Testis (tissue), 2 donors: ENCODE measurements around the gene ZNF845.
"Not testable (repeated sequence)": the region's sequence is repeated elsewhere in the genome, so short reads cannot be mapped to it uniquely, and the experiment has no call there.

Source experiments
- CTCF ChIP-seq, 3 experiments: fragments of 450-650 bp in 2 of 3; fragments of 200-600 bp in 1 of 3; sonication (generic) in 1 of 3; IDR thresholded peaks; one replicate each; pipeline ENCODE4 v1.5.1; 2016 to 2019; ENCODE audit warnings: antibody characterized with exemption in 3 of 3, mild to moderate bottlenecking in 2 of 3, moderate library complexity in 1 of 3
- POLR2A ChIP-seq: fragments of 450-650 bp; IDR thresholded peaks from one replicate; pipeline ENCODE4 v1.6.1; 2017; ENCODE audit warnings: antibody characterized with exemption, mild to moderate bottlenecking, moderate library complexity

GRCh38 chr19:53395840-53396524 is 62.4 kb downstream of the ZNF845 start:
- not testable (repeated sequence) for TF ChIP-seq CTCF (IDR thresholded peaks at IDR 0.05); POLR2A
